NCI-H128 (cell line): ENCODE measurements around the gene SMYD3.

Experiments
- DNase-seq: peaks from one replicate; lab custom pipeline; 2025; ENCODE audit not compliant: unreplicated experiment; lab: John Stamatoyannopoulos, UW

SMYD3 gene

DNA sequence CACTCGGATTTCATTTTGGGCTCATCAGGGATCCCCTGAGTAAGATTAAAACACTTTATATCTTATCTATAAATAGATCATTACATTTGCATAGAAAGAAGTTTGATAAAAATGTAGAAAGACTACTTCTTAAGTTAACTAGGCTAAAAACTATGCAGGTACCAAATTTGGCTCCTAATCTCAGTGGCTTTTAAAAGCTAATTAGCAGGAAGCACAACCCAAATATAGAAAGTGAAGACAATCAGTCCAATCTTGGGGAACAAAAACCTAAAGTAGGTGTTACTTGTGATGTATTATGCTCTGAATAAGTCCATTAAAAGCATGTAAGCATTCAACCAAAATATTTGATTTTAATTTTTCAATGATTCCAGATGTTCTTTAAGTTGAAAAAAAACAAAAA, 35.4 kb downstream of the SMYD3 start:
- DNase-seq: no peak

DNA sequence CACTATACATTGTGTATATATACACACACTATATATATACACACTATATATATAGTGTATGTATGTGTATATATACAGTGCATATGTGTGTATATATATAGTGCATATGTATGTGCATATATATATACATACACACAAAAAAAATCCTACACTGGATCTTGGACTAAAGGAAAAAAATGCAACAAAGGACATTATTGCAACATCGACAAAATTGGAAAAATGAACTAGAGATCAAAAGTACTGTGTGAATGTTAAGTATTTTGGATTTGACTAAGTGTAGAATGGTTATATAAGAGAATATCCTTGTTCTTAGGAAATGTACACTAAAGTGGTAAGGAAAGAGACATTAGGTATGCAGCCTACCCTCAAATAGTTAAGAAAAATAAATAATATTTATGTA, 36.5 kb downstream of the SMYD3 start:
- DNase-seq: no peak

DNA sequence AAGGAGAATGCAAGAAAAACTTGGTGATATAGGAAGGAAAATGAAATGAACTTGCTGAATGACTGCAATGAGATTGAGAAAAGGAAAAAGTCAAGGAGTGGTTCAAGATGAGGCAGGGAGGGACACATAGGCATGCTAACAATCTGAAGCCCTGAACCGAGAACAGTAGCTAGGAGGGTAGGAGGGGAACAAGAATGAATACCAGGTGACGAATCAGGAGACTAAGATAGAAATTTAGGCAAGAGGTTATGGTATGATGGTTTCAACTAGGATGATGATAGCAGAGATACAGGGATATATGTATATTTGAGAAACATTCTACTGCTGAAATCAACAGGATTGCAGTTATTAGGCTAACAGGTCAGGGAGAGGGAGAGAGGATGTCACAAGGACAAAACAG, 44.1 kb downstream of the SMYD3 start:
- DNase-seq: no peak

DNA sequence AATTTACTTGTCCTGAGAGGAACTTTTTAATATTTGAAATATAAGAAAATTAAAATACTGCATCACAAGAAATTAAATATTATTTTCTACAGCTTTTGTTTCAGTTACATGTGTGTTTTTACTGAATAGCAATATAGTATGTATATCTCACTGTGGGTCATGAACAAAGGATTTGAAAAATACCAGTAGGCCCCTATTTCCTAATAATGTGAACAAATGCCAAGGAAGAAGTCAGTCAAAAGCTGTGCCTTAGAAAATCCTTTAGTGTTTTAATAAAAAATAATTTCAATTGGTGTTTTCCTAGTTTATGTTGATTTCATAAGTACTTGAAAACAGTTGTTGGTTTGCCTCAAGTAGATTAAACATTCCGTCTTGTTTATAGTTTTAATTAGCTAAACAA, 46.7 kb downstream of the SMYD3 start:
- no peak for DNase-seq

DNA sequence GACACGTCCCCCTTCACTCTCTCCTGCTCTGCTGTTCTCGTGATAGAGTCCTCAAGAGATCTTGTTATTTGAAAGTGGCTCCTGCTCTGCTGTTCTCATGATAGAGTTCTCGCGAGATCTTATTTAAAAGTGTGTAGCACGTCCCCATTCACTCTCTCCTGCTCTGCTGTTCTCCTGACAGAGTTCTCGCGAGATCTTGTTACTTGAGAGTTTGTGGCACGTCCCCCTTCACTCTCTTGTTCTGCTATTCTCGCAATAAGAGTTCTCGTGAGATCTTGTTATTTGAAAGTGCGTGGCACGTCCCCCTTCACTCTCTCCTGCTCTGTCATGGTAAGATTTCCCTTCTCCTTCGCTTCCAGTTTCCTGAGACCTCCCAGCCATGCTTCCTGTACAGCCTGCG, 47.9 kb downstream of the SMYD3 start:
- no peak for DNase-seq

DNA sequence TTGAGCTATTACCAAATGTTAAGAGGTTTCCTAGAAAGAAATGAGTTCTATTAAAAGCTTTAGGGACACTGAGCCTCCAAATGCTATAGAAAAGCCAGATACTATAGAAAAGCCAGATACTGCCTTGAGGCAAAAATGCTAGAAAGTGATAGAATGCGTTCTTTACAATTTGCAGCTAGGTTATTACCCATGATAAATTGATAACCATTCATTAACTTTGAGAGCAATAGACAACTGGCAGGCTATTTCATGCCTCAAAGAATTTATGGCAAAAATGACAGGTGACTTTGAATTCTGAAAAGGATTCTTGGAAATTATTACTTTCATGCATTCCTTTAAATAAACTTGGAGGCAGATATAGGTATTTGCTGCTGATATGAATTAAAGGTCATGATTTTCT, 51.6 kb downstream of the SMYD3 start:
- DNase-seq: no peak

DNA sequence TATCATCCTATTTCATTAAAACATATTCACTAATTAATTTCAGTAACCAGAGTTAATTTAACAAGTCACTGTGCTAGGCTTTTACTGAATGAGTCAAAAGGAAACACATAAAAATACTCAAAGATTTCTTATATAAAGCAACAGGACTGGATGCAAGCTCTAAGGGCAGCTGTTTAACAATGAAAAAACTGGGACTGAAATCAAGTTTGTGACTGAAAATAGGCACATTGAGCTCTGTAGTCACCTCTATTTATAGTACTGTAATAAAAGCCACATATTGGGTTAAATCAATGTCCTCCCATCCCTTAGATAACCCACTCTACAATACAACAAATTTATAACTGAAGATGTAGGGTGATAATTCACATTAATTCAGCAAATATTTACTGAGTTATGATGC, 52.4 kb downstream of the SMYD3 start:
- no peak for DNase-seq

DNA sequence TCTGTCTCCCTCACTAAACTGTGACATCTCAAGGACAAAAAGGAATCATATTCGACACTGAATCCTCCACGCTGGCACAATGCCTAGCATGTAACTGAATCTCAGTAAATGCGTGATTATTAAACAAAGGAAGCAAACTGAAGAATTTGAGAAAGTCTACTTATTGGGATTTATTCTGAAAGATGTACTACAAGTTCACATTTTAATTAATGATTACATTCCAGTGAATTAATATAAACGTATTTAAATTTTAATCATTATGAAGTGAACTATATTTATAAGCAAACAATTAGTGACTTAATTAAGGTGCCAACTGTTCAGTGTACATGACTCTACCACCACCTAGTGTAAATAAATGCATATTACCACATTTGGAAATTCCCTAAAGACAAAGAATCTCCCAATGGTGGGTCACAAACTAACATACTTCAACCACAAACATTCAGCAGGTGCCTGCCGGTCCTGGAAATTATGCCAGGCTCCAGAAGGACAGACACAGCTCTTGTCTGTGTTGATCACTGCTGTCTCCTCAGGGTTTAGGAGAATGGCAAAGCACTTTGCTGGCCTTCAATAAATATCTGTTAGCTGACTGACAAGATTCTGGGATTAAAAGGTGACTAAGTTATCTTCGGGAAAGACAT, 56.3 kb downstream of the SMYD3 start:
- DNase-seq: peak; percentile 34

DNA sequence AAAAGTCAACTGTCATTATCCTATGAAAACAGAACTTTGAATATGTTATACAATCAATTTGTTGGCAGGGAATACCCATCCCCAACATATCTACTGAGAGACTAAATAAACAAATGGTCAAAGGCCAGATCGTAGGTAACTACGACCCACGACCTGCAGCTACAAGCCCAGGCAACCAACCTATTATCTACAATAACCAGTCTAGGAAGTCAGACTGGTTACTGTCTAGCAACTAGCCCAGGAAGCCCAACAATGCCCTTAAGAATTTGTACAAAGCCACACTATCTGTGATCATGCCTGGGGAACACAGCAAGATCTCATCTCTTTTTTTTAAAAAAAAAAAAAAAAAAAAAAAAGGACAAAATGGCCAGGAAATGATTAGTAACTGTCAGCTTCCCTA, 58.7 kb downstream of the SMYD3 start:
- no peak for DNase-seq

DNA sequence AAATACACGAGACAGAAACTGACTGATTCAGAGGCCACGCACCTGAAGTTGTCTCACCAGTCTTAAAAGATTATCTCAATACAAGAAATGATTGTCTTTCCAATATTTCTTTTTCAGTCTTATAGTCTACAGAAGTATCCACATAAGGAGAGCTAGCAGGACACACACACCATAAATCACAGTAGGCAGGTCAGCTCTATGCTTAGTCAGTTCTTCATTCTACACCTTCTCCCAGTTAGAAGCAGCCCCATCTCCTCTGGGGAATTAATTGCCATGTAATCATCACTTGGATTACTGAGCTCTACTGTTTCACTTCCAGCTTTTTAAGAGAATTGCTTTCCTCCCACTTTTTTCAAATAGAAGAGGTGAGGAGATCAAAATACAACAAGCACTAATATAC, 59.6 kb downstream of the SMYD3 start:
- no peak for DNase-seq

DNA sequence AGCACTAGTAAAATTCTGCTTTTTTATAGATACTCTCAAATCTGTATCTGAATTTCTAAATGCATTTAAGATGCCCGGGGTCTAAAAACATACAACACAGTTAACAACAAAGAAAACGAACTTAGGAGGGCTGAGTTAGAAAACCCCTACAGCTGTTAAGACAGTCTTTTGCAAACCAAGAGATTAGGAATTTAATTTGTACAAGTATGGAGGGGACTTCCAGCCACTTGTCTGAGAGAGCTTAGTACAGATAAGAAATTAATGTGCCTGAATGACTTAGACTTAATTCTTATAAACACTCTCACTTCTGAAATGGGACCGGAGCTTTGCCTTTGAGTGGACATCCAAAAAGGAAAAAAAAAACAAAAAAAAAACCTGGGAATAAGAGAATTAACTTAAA, 61.6 kb downstream of the SMYD3 start:
- DNase-seq: no peak

DNA sequence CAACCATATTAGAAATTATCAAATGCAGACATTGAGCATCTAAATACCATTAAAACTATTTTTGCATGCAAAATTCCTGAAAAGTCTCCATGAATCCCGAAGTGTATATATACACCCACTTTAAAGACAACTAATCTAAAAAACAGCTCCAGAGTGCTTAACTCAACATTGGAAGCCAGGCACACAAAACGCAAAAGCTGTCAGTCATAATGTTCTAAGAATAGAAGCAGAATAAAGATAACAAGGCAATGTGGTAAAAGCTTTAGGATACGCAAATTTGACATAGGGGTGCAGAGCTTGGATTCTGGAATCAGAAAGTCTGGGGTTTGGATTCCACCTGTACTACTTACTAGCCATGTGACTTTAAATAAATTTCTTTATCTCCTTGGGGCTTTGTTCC, 62.5 kb downstream of the SMYD3 start:
- DNase-seq: no peak

DNA sequence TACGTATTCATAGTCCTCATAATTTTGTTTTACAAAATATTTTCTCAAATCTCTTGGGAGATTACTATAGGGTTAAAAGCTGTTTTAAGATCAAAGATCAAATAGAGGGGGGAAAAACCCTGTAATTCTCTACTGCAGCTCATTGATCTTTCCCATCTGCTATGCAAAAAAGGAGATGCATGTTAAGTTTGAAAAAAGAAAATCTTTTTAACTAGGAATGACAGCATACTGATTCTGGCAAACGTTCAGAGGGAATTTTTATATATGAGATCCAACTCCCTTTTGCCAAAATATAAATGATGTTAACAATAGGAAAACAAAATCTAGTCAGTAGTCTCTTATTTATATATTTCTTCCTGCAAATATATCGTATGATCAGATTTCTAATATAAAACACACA, 69.1 kb downstream of the SMYD3 start:
- DNase-seq: no peak

DNA sequence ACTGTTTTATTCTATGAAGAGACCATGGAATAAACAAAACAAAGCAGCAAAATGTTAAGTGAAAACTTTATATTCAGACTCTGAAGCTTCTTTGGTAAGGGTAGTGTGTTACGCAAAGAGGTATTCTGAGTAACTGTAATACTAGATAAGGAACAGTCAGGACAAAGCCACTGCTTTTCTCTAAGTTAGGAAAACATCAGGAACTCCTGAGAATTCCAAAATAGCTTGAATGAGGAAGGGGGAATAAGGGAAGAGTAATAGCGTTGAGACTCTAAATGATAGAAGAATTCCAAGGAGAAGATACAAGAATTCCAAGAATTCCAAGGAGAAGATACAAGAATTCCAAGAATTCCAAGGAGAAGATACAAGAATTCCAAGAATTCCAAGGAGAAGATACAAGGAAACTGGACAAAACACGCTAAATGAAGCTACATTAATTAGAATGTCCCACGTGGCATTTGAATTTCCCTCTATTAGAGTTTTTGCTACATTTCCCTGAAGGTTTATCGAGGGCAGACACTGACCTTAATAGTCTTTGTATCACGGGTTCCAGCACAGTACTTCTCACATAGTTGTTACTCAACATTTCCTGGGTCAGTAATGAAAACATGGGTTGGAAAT, 71.5 kb downstream of the SMYD3 start:
- DNase-seq: no peak

DNA sequence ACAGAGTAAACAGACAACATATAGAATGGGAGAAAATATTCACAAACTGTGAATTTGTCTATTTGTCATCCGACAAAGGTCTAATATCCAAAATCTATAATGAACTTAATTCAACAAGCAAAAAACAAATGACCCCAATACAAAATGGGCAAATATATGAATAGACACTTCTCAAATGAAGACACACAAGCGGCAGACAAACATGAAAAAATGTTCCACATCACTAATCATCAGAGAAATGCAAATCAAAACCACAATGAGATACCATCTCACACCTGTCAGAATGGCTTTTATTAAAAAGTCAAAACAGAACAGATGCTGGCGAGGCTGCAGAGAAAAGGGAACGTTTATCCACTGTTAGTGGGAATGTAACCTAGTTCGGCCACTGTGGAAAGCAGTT, 72.7 kb downstream of the SMYD3 start:
- DNase-seq: no peak

DNA sequence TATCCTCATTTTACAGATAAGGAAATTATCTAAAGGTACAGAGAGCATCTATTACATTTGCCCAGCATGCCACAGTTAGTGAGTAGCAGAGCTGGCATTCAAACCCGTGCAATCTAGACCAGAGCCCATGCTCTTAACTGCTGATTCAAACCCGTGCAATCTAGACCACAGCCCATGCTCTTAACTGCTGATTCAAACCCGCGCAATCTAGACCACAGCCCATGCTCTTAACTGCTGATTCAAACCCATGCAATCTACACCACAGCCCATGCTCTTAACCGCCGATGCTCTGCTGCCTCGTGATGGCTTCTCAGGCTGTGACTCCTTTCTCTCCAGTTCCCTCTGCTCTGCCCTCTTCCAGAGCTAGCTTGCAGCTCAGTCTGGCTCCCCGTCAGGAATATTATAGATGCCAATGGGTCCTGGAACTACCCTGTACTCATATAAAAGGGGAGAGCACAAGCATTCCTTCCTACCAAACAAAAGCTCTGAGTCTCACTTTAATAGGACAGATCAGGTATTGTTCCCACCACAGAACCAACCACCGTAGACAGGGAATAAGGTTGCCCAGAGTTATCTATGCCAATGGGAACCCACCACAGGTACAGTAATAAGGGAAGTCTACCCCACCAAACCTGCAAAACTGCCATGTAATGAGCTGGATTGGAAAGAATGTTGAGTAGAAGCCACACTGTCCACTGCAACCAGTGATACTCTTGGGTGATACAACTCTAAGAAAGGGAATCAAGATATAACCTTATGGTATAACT, 78.4 kb downstream of the SMYD3 start:
- no peak for DNase-seq

DNA sequence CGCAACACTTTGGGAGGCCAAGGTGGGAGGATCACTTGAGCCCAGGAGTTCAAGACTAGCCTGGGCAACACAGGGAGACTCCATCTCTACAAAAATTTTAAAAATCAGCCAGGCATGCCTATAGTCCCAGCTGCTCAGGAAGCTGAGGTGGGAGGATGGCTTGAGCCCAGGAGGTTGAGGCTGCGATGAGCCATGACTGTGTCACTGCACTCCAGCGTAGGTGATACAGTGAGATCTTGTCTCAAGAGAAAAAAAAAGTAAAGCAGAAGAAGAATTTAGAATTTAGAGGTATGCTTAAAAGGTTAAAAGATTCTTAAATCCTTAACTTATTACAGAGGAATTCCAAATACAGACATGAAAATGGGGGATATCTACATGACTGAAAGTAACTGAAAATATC, 79.5 kb downstream of the SMYD3 start:
- no peak for DNase-seq

DNA sequence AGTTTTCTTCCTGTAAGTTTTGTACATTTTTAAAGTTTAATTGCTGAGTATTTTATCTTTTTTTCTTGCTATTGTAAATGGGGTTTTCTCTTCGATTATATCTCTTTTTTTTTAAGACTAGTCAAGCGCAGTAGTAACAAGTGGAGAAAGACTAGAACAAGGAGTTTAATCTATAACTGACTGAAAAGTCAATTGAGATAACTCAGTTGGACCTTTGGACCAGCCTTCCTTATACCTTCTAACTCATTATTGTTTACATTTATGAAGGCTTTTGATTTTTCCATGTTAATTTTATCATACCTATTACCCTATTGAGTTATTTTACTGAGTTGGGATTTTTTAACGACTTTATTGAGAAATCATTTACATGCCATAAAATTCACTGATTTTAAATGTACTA, 81.2 kb downstream of the SMYD3 start:
- DNase-seq: no peak

DNA sequence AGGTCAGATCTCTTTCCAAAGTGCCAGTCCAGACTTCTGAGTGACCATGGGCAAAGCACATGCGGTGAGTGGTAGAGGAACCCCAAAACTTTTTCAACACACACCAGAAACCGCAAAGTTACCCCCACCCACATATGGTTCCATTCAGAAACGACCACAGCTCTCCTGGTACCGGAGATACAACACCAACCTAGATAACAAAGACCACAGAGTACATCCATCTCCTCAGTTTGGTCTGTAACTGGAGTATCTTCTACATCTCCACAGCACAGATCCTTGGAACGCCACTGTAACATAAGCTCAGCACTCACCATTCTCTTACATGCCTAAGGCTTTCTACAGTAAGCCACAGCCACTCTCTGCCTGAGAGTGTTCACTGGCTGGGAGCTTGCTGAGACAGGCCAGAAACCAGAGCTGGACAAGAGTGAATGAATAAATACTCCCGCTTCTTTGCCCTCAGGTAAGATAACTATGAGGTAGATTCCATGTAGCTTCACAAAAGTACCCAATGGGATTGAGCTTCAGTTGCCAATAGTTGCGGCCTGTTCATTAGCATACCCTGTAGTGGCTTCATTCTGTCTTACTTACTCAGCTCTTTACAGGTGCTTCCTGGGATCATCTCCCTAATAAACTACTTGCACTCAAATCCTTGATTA, 81.8 kb downstream of the SMYD3 start:
- DNase-seq: no peak

DNA sequence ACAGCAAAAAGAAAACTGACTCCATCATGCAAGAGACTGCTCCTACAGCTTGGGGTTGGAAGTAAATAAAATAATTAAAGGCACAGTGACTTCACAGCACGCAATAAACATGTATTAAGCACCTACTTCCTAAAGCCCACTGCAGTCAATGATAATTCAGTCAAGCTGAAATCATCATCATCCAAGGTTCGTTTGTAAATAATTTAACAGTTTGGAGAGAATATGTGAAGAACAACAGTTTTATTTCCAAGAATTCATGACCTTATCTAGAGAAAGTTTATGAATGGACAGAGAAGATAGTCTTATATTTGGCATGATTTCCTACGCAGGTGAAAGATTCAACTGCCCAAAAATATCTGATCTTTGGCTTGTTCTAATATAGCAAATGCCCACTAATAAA, 86.8 kb downstream of the SMYD3 start:
- DNase-seq: no peak

DNA sequence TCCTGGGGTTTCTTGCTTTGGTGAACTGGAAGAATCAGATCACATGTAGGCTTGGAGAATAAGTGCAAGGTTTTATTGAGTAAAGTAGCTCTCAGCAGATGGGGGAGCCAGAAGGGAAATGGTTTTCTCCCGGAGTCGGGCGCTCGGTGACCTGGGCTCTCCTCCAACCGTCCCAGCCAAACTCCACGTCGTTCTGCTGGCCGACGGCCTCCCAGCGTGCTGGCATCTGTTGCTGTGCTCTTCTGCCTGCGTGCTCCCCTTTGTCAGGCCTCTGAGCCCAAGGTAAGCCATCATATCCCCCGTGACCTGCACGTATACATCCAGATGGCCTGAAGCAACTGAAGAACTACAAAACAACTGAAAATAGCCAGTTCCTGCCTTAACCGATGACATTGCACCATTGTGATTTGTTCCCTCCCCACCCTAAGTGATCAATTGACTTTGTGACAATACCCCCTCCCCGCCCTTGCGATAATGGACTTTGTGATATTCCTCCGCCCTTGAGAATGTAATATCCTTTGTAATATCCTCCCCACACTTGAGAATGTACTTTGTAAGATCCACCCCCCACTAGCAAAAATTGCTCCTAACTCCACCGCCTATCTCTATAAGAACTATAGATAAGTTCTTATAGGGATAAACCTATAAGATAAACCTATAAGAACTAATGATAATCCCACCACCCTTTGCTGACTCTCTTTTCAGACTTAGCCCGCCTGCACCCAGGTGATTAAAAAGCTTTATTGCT, 88.3 kb downstream of the SMYD3 start:
- no peak for DNase-seq
